H9 (cell line): ENCODE data around the gene ARSG. TPM values are rescaled to one million over a fixed set of nuclear protein-coding genes. Genes with fewer than 3 reads are reported as not detected.

Source experiments
- DNase-seq: peaks from one replicate; pipeline ENCODE4 v3.0.0-alpha.2; 2017
- H2AFZ ChIP-seq: one replicate; pipeline ENCODE4 v1.6.1; 2013; ENCODE audit warnings: mild to moderate bottlenecking, low read length, control low read depth, moderate library complexity
- H2AK5ac ChIP-seq: 2 replicates; pipeline ENCODE4 v1.6.1; 2013; ENCODE audit warnings: low read length, control low read depth, mixed read lengths; ENCODE audit not compliant: insufficient read length
- H2BK120ac ChIP-seq: one replicate; pipeline ENCODE4 v1.6.1; 2013; ENCODE audit warnings: low read depth, mild to moderate bottlenecking, low read length, control low read depth, inconsistent platforms; ENCODE audit not compliant: poor library complexity, severe bottlenecking
- H2BK12ac ChIP-seq: 2 replicates; pipeline ENCODE4 v1.6.1; 2013; ENCODE audit warnings: low read length, control low read depth, mixed read lengths, low read depth; ENCODE audit not compliant: insufficient read length
- H2BK15ac ChIP-seq: 2 replicates; pipeline ENCODE4 v1.6.1; 2013; ENCODE audit warnings: low read depth, low read length, control low read depth
- H2BK20ac ChIP-seq: one replicate; pipeline ENCODE4 v1.6.1; 2013; ENCODE audit warnings: low read depth, mild to moderate bottlenecking, low read length, control low read depth, inconsistent platforms; ENCODE audit not compliant: poor library complexity, severe bottlenecking
- H2BK5ac ChIP-seq: 2 replicates; pipeline ENCODE4 v1.6.1; 2013; ENCODE audit warnings: low read length, control low read depth, mixed read lengths; ENCODE audit not compliant: insufficient read length
- H3K14ac ChIP-seq: 2 replicates; pipeline ENCODE4 v1.6.1; 2013; ENCODE audit warnings: low read length, control low read depth; ENCODE audit not compliant: insufficient read depth
- H3K18ac ChIP-seq: 2 replicates; pipeline ENCODE4 v1.6.1; 2013; ENCODE audit warnings: low read depth, mild to moderate bottlenecking, mixed read lengths, low read length, control low read depth; ENCODE audit not compliant: insufficient read length
- H3K23ac ChIP-seq: 2 replicates; pipeline ENCODE4 v1.6.1; 2013; ENCODE audit warnings: low read length, control low read depth, mixed read lengths, low read depth; ENCODE audit not compliant: insufficient read length
- H3K23me2 ChIP-seq: 2 replicates; pipeline ENCODE4 v1.6.1; 2013; ENCODE audit warnings: low read depth, mild to moderate bottlenecking, mixed read lengths, low read length, control low read depth; ENCODE audit not compliant: insufficient read length, poor library complexity, severe bottlenecking
- H3K27ac ChIP-seq: 2 replicates; pipeline ENCODE4 v1.5.1; 2013; ENCODE audit warnings: low read length, control low read depth, mixed read lengths, low read depth; ENCODE audit not compliant: insufficient read length
- H3K27me3 ChIP-seq: 2 replicates; pipeline ENCODE4 v1.6.1; 2013; ENCODE audit warnings: low read length, control low read depth, inconsistent platforms; ENCODE audit not compliant: insufficient read depth
- H3K4ac ChIP-seq: 2 replicates; pipeline ENCODE4 v1.6.1; 2013; ENCODE audit warnings: low read depth, mild to moderate bottlenecking, control low read depth, inconsistent platforms, low read length, moderate library complexity
- H3K4me1 ChIP-seq: 2 replicates; pipeline ENCODE4 v1.6.1; 2013; ENCODE audit warnings: low read length, control low read depth, inconsistent platforms; ENCODE audit not compliant: insufficient read depth
- H3K4me2 ChIP-seq: 2 replicates; pipeline ENCODE4 v1.6.1; 2013; ENCODE audit warnings: low read length, control low read depth, mixed read lengths; ENCODE audit not compliant: insufficient read length, insufficient read depth
- H3K56ac ChIP-seq: 2 replicates; pipeline ENCODE4 v1.6.1; 2013; ENCODE audit warnings: low read depth, mild to moderate bottlenecking, mixed read lengths, low read length, control low read depth; ENCODE audit not compliant: insufficient read length
- H3K79me1 ChIP-seq: 2 replicates; pipeline ENCODE4 v1.6.1; 2013; ENCODE audit warnings: low read depth, mild to moderate bottlenecking, moderate library complexity, low read length, control low read depth, inconsistent platforms; ENCODE audit not compliant: insufficient read depth, poor library complexity, severe bottlenecking
- H3K79me2 ChIP-seq: 2 replicates; pipeline ENCODE4 v1.6.1; 2013; ENCODE audit warnings: low read length, control low read depth, inconsistent platforms; ENCODE audit not compliant: insufficient read depth
- H3K9ac ChIP-seq: 2 replicates; pipeline ENCODE4 v1.6.1; 2013; ENCODE audit warnings: low read length, control low read depth, mixed read lengths; ENCODE audit not compliant: insufficient read length; ENCODE audit errors: extremely low read depth
- H3K9me3 ChIP-seq: one replicate; pipeline ENCODE4 v1.6.1; 2013; ENCODE audit warnings: low read depth, low read length, inconsistent platforms; ENCODE audit not compliant: control insufficient read depth
- H3T11ph ChIP-seq: one replicate; pipeline ENCODE4 v1.6.1; 2013; ENCODE audit warnings: mild to moderate bottlenecking, low read length, control low read depth, inconsistent platforms
- H4K20me1 ChIP-seq: one replicate; pipeline ENCODE4 v1.6.1; 2013; ENCODE audit not compliant: control insufficient read depth, insufficient read length, insufficient read depth
- H4K5ac ChIP-seq: 2 replicates; pipeline ENCODE4 v1.6.1; 2013; ENCODE audit warnings: low read depth, mild to moderate bottlenecking, mixed read lengths, low read length, control low read depth; ENCODE audit not compliant: insufficient read length
- H4K8ac ChIP-seq: replicated peaks from 2 replicates; pipeline ENCODE4 v1.6.1; 2013; ENCODE audit warnings: low read length, control low read depth, mixed read lengths, low read depth; ENCODE audit not compliant: insufficient read length
- H4K91ac ChIP-seq: 2 replicates; pipeline ENCODE4 v1.6.1; 2013; ENCODE audit warnings: low read depth, mild to moderate bottlenecking, moderate library complexity, mixed read lengths, low read length, control low read depth; ENCODE audit not compliant: insufficient read length
- H3K27ac Mint-ChIP-seq, 3 experiments: 2 replicates in 2 of 3; 3 replicates in 1 of 3; pipeline ENCODE4 v1.8.0; 2020 to 2021; ENCODE audit warnings: mixed read lengths in 3 of 3, mild to moderate bottlenecking in 1 of 3, moderate library complexity in 1 of 3
- H3K27me3 Mint-ChIP-seq: 2 replicates; pipeline ENCODE4 v1.8.0; 2021; ENCODE audit warnings: low read depth, mild to moderate bottlenecking, moderate library complexity, mixed read lengths
- H3K36me3 Mint-ChIP-seq, 3 experiments: 2 replicates in 2 of 3; 3 replicates in 1 of 3; pipeline ENCODE4 v1.8.0; 2020 to 2021; ENCODE audit warnings: low read depth in 3 of 3, mixed read lengths in 3 of 3; ENCODE audit not compliant: insufficient read depth in 1 of 3
- H3K4me1 Mint-ChIP-seq, 2 experiments: 2 replicates each; pipeline ENCODE4 v1.8.0; 2020; ENCODE audit warnings: mixed read lengths in 2 of 2
- H3K4me3 Mint-ChIP-seq, 2 experiments: 2 replicates in 1 of 2; 3 replicates in 1 of 2; pipeline ENCODE4 v1.8.0; 2020 to 2021; ENCODE audit warnings: mild to moderate bottlenecking in 2 of 2, mixed read lengths in 2 of 2, moderate library complexity in 1 of 2
- H3K9me3 Mint-ChIP-seq, 2 experiments: 2 replicates in 1 of 2; 3 replicates in 1 of 2; pipeline ENCODE4 v1.8.0; 2020; ENCODE audit warnings: mild to moderate bottlenecking in 2 of 2, mixed read lengths in 2 of 2, moderate library complexity in 1 of 2
- CTCF ChIP-seq: fragments of 200-600 bp; sonication (generic); conservative IDR thresholded peaks from 3 replicates; pipeline ENCODE4 v1.8.0; 2021; ENCODE audit warnings: antibody characterized with exemption, mild to moderate bottlenecking
- WGBS: extraction: QIAGEN DNeasy Blood & Tissue Kit; methylation state at CpG from one replicate; pipeline ENCODE4 v1.1.7; 2013; ENCODE audit warnings: missing lambda C conversion rate, low lambda C conversion rate, mixed read lengths; ENCODE audit not compliant: insufficient read length; ENCODE audit errors: extremely low coverage; 5-methylcytosine and 5-hydroxymethylcytosine counted together
- total RNA-seq: library from RNA; stranded (reverse); gene quantifications from 2 replicates; pipeline ENCODE4 v1.2.1, GENCODE V29; 2021

Gene ARSG
- total RNA-seq, 1 experiment from 2014 or later, result 3.6 TPM

GRCh38 chr17:68343976-68344375 lies 52.7 kb downstream of the ARSG start:
- H3K27ac ChIP-seq, result no peak overlapping the region
- H3K79me2 ChIP-seq, result no peaks in the 10 kb centered on the region
- H3K4ac ChIP-seq, result no peak overlapping the region
- H3K18ac ChIP-seq, result no peak overlapping the region
- H4K20me1 ChIP-seq, result no peaks in the 10 kb centered on the region
- H3K4me1 ChIP-seq, result no peaks in the 10 kb centered on the region
- H3K27me3 ChIP-seq, result no peaks in the 10 kb centered on the region
- no peak overlapping the region for H3K14ac ChIP-seq
- H3T11ph ChIP-seq, result no peak overlapping the region
- no peak overlapping the region for H3K4me3 Mint-ChIP-seq
- no peak overlapping the region for H4K5ac ChIP-seq
- H3K27me3 Mint-ChIP-seq, result no peaks in the 10 kb centered on the region
- no peak overlapping the region for H3K9ac ChIP-seq
- H4K8ac ChIP-seq, result no peak overlapping the region
- DNase-seq, result no peak
- H2BK20ac ChIP-seq, result no peak overlapping the region
- H2BK5ac ChIP-seq, result no peak overlapping the region
- H3K23me2 ChIP-seq, result no peaks in the 10 kb centered on the region
- no peak overlapping the region for H2AFZ ChIP-seq
- TF ChIP-seq CTCF, result no peak
- H4K91ac ChIP-seq, result no peak overlapping the region
- H2BK15ac ChIP-seq, result no peak overlapping the region
- H3K4me2 ChIP-seq, result no peak overlapping the region
- H3K79me1 ChIP-seq, result no peaks in the 10 kb centered on the region
- H2BK12ac ChIP-seq, result no peak overlapping the region
- H3K56ac ChIP-seq, result no peak overlapping the region
- H3K4me1 Mint-ChIP-seq, result peaks cover 8 to 10% of the 10 kb centered on the region in 2 experiments
- no peaks in the 10 kb centered on the region for H3K9me3 Mint-ChIP-seq
- no CpG with 5 or more reads among the region's 5 CpGs for WGBS
- peak overlapping the region; percentile 41 to 69 (median 56); a peak in 3 of 7 replicates for H3K27ac Mint-ChIP-seq
- no peak overlapping the region for H2AK5ac ChIP-seq
- H2BK120ac ChIP-seq, result no peak overlapping the region
- H3K23ac ChIP-seq, result no peak overlapping the region
- no peaks in the 10 kb centered on the region for H3K9me3 ChIP-seq
- peaks cover 0 to 10% (median 0%) of the 10 kb centered on the region in 3 experiments; a peak in 3 of 7 replicates for H3K36me3 Mint-ChIP-seq
